Retina (tissue), 1 donor: ENCODE data around the gene TSPAN18.

ENCODE experiments used
- DNase-seq: peaks from one replicate; pipeline ENCODE4 v3.0.0-alpha.2; 2016

TSPAN18 gene

DNA sequence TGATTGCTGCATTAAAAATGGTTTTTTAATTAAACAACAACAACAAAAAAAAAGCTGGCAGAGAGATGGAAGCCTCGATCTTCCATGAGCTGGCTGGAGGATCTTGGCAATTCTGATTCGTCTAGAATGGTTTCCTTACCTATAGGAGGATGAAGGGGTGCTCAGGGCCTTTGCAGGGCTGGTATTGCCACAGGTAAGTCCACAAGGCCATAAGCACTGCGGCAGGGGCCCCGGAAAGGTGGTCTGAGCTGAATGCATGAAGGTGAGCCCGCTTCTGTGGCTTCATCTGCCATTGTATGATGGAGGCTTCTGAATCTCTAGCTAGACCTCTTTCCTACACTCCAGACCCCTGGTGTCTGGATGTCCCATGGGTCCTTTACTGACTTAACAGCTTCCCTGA is 101.5 kb downstream of the TSPAN18 start:
- no peak for DNase-seq

- no peak for DNase-seq
Measured at GRCh38 chr11:44829838-44830237, 103.1 kb downstream of the TSPAN18 start.

DNA sequence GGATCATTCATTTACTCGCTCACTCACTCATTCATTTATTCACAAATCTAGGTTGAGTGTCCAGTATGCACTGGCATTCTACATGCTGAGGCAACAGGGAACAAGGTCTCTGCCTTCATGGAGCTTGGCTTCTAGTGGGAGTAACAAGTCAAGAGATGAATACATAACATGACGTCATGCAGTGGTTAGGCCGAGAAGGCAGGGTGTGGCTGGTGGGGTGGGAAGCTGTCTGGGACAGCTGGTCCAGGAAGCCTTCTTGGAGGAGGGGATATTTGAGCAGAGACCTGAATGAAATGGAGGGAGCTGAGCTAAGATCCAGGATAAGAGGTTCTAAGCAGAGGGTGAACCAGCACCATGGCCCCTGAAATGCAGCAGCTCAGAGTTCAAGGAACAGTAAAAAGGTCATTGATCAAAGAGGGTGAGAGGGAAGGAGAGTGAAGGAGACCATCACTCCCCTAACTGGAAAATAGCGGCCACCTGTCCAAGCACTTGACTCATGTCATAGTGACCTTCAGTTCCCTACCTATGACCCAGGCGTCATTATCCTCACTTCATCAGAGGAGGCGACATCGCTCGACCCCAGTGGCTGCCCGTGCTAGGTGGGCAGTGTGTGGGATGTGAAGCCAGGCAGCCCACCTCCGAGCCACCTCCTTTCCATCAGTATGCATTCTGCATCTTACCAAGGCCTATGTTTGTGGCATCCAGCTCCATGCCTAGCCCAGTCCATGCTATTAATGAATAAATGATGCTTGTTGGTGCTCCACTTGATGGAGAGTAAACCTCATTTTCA is 105.0 kb downstream of the TSPAN18 start:
- no peak for DNase-seq

- DNase-seq, result peak; percentile 26
Measured at GRCh38 chr11:44832452-44832851, 105.7 kb downstream of the TSPAN18 start.

- DNase-seq, result peak; percentile 61
Measured at GRCh38 chr11:44833221-44833876, 106.6 kb downstream of the TSPAN18 start.

DNA sequence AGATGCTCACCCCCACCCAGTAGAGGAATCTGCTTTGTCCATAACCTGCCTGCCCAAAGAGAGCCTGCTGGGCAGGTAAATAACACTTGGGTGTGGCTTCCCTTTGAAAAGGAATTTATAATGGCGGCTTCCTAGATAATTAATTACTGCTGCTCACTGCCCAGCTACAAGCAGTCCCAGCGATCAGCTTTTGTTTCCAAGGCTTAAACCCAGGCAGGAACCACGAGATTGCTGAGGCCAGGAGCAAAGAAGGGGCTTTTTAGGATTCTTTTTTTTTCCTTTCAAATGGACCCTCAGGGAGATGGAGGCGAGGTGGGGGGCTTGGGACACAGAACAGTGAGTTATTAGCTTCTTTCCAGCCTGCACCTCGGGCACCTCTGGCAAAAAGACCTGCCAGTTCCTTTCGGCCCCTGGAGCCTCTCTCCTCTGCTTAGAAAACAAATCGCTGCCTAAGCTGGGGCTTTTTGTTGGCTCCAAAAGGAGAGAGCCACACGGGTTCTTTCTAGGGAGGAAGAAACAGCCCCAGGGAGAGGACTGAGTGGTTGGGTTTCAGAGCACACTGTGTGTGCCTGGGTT is 107.2 kb downstream of the TSPAN18 start:
- DNase-seq, result peak; percentile 76

DNA sequence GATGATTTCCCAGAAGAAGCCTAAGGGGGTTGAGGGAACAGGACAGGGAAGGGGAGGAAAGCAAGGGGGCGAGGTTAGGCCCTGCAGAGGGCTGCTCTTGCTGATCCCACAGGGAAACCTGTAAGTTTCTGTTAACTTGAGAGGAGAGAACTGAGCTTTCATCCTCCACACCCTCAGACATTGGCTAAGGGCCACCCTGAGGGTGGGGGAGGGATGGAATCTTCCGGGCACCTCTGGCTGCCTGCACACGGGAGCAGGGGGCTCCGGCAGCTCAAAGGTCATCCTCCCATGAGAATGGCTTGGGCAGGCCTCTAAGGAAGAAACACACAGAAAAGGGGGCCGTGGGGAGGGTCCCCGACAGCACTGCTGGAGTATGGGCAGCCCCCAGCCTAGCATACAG is 108.1 kb downstream of the TSPAN18 start:
- DNase-seq, result no peak

DNA sequence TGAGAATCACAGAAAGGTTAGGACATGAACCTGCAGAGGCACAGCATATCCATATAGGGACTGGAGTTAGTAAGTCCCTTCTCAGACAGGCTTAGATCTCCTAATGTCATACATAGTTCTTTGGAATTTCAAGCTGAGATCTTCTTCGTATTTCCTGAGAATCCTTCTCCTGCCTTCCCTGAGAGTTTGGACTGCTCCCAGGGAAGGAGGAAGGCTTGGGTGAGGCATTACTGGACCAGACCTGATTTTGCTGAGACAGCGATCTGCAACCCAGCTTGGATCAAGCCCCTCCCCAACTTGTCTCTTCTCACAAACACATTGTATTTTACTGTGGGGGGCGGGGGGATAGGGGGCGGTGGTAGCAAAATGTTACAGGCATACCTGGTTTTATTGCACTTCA is 108.5 kb downstream of the TSPAN18 start:
- DNase-seq, result no peak

DNA sequence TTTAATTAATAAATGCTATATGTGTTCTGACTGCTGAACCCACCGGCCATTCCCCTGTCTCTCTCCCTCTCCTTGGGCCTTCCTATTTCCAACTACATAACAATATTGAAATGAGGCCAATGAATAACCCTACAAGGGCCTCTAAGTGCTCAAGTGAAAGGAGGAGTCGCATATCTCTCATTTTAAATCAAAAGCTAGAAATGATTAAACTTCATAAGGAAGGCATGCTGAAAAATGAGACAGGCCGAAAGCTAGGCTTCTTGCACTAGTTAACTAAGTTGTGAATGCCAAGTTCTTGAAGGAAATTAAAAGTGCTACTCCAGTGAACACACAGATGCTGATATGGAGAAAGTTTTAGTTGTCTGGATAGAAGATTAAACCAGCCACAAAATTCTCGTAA is 109.2 kb downstream of the TSPAN18 start:
- no peak for DNase-seq

DNA sequence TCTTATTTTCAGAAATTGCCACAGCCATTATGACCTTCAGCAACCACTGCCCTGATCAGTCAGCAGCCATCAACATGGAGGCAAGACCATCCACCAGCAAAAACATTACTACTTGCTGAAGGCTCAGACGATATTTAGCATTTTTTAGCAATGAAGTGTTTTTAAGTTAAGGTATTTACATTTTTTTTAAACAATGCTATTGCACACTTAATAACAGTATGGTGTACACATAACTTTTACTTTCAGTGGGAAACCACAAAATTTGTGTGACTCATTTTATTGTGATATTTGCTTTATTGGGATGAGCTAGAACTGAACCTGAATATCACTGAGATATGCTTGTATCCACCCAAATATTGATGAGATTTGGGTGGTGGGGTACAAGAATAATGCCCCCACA is 110.9 kb downstream of the TSPAN18 start:
- no peak for DNase-seq

GRCh38 chr11:44839458-44840084 is 112.8 kb downstream of the TSPAN18 start:
- DNase-seq, result no peak

DNA sequence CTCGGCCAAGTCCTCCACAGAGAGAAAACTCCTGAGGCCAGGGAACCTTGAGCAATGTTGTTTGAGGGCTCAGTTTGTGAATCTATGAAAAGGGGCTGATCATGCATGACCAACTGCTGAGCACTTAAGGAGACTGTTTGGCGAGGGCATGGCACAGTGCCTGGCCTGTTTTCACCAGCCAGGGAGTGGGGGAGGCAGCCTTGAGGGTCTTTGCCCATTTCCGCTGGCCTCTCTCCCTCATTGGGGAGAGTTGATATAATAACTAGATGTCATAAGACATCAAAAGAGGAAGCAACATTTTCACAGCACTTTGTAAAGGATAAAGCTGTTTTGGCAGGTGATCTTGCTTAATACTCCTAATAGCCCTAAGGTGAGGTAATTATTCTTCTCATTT is 113.3 kb downstream of the TSPAN18 start:
- DNase-seq, result no peak

- DNase-seq, result no peak
Measured at GRCh38 chr11:44840521-44841251, 113.9 kb downstream of the TSPAN18 start.

DNA sequence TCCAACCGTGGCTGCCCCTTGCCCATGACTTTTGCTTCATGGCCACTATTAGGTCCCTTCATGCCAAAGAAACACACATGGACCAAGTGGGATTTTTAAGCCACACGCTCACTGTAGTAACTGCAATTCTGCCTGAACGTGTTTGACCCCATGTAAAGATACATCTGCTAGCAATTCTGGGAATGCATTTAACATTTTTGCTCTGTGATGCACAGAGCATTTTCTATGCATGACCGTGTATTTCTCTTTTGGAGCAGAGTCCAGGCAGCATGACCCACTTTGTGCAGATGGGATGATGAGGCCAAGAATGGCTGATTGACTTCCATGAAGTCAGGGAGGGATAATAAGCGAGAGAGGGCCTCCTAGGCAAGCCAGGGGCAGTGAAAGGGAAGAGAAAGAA is 115.5 kb downstream of the TSPAN18 start:
- DNase-seq, result no peak

DNA sequence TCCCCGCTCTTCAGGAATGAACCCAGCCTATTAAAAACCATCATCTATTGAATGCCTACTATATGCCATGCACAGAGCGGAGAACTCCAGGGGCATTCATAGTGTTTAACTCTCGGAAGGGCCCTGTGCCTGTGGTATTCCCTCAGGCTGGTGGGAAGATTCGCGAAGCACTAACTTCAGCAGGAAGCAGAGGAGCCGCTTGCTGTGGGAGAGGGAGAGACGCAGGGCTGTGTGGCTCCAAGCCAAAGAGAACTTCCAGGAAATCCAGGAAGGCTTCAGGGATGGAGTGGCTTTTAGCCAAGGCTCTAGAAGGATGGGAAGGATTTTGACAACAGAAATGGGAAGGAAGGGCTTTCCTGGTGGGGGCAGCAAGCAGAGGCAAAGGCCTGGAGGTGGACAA is 120.1 kb downstream of the TSPAN18 start:
- DNase-seq, result no peak

DNA sequence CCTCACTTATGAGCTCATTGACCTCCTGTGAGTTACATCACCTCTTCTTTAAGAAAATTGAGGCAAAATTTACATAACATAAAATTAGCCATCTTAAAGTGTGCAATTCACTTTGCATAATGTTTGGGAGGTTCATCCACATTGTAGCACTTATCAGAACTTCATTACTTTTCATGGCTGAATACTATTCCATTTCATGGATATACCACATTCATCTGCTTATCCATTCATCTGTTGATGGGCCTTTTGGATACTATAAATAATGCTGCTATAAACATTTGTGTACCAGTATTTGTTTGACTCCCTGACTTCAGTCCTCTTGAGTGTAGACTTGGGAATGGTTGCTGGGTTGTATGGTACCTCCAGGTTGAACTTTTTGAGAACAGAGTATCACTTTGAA is 120.6 kb downstream of the TSPAN18 start:
- no peak for DNase-seq

DNA sequence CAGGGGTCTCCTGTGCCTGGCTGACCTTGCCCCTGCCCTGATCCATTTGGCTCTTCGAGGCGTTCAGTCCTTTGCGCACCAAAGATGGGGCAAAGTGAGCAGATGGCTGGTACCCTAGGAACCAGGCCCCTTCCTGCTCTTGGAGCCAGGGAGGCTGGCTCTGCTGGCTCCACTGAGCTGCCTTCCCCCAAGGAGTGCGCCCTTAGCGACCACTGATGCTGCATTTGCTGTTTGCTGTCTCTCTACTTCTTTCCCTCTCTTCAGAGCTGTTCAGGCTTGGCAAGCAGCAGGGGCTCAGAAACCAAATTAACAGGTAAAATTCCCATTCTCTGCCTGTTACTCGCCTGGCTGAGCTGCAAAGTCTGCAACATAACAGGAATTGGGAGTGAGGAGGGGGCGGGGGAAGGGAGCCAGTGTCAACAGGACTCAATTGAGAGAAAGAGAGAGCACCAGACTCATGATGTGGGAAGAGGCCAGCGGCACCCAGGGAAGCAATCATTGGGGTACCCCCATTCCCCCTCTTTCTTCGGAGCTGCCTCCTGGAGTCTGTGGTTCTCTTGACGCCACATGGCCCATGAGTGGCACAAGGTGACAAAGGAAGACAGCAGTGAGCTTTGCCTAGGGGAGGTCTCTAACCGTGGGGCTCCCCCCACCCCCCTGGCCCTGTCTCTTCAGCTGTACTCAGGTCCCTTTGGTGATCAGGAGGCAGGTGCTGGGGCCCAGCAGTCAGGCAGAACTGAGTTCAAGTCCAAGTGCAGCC is 121.6 kb downstream of the TSPAN18 start:
- DNase-seq, result no peak

DNA sequence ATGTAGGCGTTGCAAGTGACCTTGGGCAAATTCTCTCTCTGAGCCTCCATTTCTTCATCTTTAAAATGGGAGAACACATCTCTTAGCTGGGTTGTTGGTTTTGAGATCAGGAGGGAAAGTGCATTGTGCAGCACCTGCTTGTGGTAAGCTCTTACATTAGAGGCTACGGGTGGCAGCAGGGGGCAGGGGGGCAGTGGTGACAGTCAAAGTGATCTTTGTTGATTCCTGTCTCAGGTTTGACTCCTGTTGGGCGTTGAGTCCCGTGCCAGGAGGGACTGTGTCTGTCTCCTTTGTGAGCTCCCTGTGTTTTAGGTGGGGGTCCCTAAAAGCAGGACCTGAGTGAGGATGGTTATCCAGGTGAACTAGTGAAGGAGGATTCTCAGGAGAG is 122.2 kb downstream of the TSPAN18 start:
- no peak for DNase-seq

- DNase-seq, result no peak
Measured at GRCh38 chr11:44849424-44849823, 122.7 kb downstream of the TSPAN18 start.

DNA sequence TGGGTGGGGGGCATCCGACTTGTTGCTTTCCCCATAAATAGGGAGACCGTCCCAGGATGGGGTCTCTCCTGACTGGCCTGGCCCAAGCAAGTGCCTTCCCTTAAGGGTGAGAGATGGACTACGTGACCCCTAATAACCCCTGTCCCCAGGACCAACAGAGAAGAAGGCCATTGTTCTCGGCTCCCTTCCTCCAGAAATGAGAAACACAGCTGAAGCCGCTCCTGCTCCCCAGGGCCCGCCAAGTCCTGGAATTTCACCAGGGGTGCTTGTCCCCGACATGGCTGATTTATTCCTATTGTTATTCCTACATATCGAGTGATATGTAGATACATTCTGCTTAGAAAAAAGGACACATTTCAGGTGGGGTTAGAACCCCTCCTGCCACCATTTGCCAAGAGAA is 123.2 kb downstream of the TSPAN18 start:
- DNase-seq, result no peak

- DNase-seq, result no peak
Measured at GRCh38 chr11:44851496-44851895, 124.7 kb downstream of the TSPAN18 start.

DNA sequence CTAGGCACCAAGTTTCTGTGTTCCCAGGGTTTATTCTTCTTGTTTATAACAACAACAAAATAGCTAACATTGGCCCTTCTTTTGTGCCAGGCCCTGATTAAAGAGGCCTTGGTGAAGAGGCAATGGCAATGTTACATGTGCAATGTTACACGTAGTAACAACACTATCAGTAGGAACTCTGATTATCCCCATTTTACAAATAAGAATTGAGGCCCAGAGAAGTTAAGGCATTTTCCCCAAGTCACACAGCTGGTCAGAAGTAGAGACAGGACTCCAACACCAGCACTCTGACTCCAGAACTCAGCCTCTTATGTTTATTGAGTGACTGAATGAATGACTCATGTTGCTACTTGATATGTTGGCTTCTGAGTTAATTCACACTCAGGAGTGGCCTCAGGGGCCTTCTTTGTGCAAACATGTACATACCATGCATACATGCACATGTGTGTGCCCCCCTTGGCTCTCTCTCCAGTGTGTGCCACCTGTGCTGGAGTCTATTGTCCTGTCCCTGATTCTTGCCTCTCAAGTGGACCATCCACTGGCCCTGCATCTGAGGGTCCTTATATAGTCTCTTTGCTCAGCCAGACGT is 125.5 kb downstream of the TSPAN18 start:
- no peak for DNase-seq
